ENCODE results near the gene ZNF358. TPM values are rescaled to one million over a fixed set of nuclear protein-coding genes. Genes with fewer than 3 reads are reported as not detected.

The ZNF358 gene
- total and polyA plus RNA-seq, 12 donors, result 61.4 to 167 (median 76.5) TPM

DNA sequence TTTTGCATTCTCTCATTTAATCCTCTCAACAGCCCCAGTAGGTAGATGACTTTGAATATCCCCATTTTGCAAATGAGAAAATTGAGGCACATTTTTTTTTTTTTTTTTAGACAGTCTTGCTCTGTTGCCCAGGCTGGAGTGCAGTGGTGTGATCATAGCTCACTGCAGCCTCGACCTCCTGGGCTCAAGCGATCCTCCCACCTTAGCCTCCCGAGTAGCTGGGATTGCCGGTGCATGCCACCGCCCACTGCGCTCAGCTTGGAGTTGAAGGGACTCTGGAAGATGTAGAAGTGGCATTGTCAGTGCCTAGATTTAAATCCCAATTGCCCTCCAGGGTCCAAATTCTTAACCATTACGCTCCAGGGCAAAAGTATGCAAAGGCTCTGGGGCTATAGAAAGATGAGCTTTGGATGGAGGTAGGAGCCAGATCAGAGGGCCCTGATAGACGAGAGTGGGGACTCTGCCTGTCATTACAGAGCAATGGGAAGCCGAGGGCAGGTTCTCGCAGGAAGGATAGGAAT, 5.7 kb downstream of the ZNF358 start:
- TF ChIP-seq, protein P1, sequence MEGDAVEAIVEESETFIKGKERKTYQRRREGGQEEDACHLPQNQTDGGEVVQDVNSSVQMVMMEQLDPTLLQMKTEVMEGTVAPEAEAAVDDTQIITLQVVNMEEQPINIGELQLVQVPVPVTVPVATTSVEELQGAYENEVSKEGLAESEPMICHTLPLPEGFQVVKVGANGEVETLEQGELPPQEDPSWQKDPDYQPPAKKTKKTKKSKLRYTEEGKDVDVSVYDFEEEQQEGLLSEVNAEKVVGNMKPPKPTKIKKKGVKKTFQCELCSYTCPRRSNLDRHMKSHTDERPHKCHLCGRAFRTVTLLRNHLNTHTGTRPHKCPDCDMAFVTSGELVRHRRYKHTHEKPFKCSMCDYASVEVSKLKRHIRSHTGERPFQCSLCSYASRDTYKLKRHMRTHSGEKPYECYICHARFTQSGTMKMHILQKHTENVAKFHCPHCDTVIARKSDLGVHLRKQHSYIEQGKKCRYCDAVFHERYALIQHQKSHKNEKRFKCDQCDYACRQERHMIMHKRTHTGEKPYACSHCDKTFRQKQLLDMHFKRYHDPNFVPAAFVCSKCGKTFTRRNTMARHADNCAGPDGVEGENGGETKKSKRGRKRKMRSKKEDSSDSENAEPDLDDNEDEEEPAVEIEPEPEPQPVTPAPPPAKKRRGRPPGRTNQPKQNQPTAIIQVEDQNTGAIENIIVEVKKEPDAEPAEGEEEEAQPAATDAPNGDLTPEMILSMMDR (IDR thresholded peaks at IDR 0.05), result no peak
- Histone ChIP-seq H3K27me3 (peaks cover 0 to 4% (median 0%) of the 10 kb centered on the region in 7 donors), H3K4me1 (peaks cover 12 to 32% (median 26%) of the 10 kb centered on the region in 9 donors), H3K4me3 (peak overlapping the region; percentile 9 to 98 (median 82)), H3K9me3 (no peaks in the 10 kb centered on the region), H3K27ac (peak overlapping the region in 9 of 10 donors; percentile 7 to 88 (median 56)), H3K36me3 (peaks cover 0 to 42% (median 6%) of the 10 kb centered on the region in 9 donors)
- WGBS, 2 donors, result 47 to 49% methylated on average over 10 of the region's 10 CpGs
- intact Hi-C loops (cut with DNase I), result loop anchor here in 3 of 10 donors (5.0 to 10.0 kb wide), 2 partner anchors 34 to 127 kb away; partner anchors contain the start of gene PEX11G (in 2 of the 3)
- DNase-seq (no peak), ATAC-seq (peak in 1 of 8 donors; percentile 4)

DNA sequence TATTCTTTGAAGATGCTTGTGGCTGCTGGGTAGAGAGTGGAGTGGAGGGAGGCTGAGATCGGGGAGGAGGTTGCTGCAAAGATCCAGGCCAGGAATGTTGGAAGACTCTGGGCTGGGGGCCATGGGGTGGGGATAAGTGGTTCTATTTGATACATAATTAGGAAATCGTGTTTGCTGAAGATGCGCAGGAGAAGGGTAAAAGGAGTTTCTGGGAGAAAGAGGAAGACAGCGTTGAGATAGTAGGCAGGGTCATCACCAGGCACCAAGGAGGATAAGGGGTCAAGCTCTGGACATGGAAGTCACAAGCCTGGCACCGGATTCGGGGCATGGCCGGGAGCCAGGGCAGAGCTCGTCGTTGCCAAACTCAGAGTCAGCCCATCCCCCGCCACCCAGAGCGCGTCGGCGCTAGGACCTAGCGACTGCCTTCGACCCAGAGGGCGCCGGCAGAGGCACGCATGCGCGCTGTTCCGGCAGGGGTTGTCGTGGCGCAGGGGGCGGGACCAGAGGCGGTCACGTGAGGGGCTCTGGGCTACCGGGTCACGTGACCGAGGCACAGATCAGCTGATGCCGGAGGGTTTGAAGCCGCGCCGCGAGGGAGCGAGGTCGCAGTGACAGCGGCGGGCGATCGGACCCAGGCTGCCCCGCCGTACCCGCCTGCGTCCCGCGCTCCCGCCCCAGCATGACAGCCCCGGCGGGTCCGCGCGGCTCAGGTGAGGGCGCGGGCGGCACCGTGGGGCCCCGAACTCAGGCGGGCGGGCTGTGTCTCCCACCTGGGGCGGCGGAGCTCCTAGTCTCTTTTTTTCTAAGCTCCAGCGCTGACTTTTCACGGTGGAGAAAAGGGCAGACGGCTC, 6.4 kb downstream of the ZNF358 start, which contains the start of gene MCOLN1:
TSS of gene MCOLN1 (plus strand) at position 553 of the 851 bp plus-strand sequence. CDS start at position 680, 127 bp downstream.
- H3K4me3 ChIP-seq, result peak within 1 kb of the TSS; percentile 76 to 98 (median 82)
- H3K27me3 ChIP-seq, result no peaks in the 10 kb centered on the region
- H3K4me1 ChIP-seq, result peaks cover 7 to 28% (median 20%) of the 10 kb centered on the region in 9 donors
- H3K9me3 ChIP-seq, result no peaks in the 10 kb centered on the region
- peaks cover 0 to 49% (median 6%) of the 10 kb centered on the region in 9 donors for H3K36me3 ChIP-seq
- peak within 1 kb of the TSS in 9 of 10 donors; percentile 7 to 88 (median 62) for H3K27ac ChIP-seq
- ATAC-seq (peak; percentile 92 to 98 (median 94)), DNase-seq (peak; percentile 99 to 100)
- intact Hi-C loops (cut with DNase I), result loop anchor here in 3 of 10 donors (5.0 to 10.0 kb wide), 2 partner anchors 35 to 127 kb away; partner anchors contain the start of gene PEX11G (in 2 of the 3)
- WGBS, 2 donors, result 1% methylated on average over 62 to 65 of the region's 65 CpGs
- TF ChIP-seq, protein P1 (IDR thresholded peaks at IDR 0.05), result no peak

DNA sequence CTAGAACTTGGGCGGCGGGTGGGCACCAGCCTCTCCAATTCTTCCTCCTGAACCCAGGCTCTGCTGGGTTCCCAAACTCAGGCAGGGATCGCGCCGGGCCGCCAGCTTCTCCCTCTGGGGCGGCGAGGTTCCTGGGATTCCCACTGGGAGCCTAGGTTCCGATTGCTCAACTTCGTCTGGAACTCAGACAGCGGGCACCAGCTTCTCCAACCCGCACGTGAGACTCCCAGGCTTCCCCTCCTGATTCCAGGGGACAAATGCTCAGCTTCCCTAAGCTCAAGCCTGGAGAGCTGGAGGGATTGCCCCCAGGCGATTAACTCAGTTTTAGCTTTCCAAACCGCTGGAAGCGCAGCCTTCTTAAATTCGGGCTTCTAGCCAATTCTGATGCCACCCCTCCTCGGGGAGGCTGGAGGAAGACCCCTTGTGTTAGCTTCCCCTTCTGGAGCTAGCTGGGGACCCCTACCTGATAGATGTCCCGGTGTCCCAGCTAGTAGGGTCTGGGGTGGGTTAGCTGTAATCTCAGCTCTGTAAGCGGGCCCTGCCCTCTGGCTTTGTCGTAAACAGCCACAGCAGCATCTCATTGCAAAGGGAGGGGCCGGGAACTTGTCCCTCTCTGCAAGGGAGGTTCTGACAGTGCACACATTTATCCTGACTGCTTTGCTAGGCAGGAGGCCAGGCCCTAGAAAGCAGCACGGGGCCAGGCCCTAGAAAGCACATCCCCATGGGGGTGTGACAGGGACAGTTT, 7.2 kb downstream of the ZNF358 start:
- H3K27me3 ChIP-seq, result no peaks in the 10 kb centered on the region
- WGBS, 2 donors, result 7 to 10% methylated on average over 23 of the region's 23 CpGs
- peaks cover 7 to 33% (median 19%) of the 10 kb centered on the region in 9 donors for H3K4me1 ChIP-seq
- no peak for DNase-seq
- no peaks in the 10 kb centered on the region for H3K9me3 ChIP-seq
- intact Hi-C loops (cut with DNase I), result loop anchor here in 3 of 10 donors (5.0 to 10.0 kb wide), 2 partner anchors 36 to 128 kb away; partner anchors contain the start of gene PEX11G (in 2 of the 3)
- ATAC-seq, result peak in 1 of 8 donors; percentile 1
- H3K36me3 ChIP-seq, result peaks cover 0 to 57% (median 6%) of the 10 kb centered on the region in 9 donors
- H3K4me3 ChIP-seq, result peak overlapping the region; percentile 76 to 98 (median 82)
- TF ChIP-seq, protein P1 (IDR thresholded peaks at IDR 0.05), result no peak
- peak overlapping the region in 8 of 10 donors; percentile 40 to 88 (median 60) for H3K27ac ChIP-seq
